Measurements from ENCODE around the gene HCLS1. TPM values are rescaled to one million over a fixed set of nuclear protein-coding genes. Genes with fewer than 3 reads are reported as not detected.

HCLS1 gene
- total and polyA plus RNA-seq, 2 of the 8 experiments (the other 6 are each of a cell fraction or from before 2014, with no cell fraction given), result 0.53 to 1.3 TPM

DNA sequence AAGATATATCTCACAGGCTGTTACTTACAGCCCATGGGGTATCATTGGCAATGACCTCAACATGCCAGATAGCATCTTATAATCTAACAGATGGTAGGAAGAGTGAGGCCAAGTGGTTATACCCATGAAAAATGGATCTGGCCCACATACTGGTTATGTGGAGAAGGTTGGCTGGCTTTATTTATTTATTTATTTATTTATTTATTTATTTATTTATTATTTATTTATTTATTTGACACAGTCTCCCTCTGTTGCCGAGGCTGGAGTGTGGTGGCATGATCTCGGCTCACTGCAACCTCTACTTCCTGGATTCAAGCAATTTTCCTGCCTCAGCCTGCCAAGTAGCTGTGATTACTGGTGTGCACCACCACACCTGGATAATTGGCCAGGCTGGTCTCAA lies 55.9 kb downstream of the HCLS1 start:
- Histone ChIP-seq H3K27me3 (replicated peaks in 1 of 4; ENCODE audit: control insufficient read depth in 3 of 4, extremely low read depth in 1 of 4, insufficient read depth in 3 of 4, low read length in 3 of 4) (no peaks in the 10 kb centered on the region), H3K9me3 (ENCODE audit: insufficient read depth in 2 of 2, low read depth in 1 of 2, low read length in 1 of 2) (no peaks in the 10 kb centered on the region), H4K5ac (ENCODE audit: insufficient read length, low read depth, low read length) (no peak overlapping the region), H4K20me1 (replicated peaks in 1 of 2; ENCODE audit: control insufficient read depth in 1 of 2, insufficient read depth in 2 of 2, low read length in 2 of 2) (no peaks in the 10 kb centered on the region), H2BK5ac (ENCODE audit: low read depth, low read length) (no peak overlapping the region), H2BK15ac (ENCODE audit: low read length) (no peak overlapping the region), H3K56ac (replicated peaks; ENCODE audit: insufficient read length, low read depth, low read length) (no peak overlapping the region), H3K4me1 (replicated peaks in 1 of 4; ENCODE audit: control insufficient read depth in 3 of 4, insufficient read depth in 4 of 4, low read length in 3 of 4) (peaks cover 3 to 11% (median 8%) of the 10 kb centered on the region in 4 experiments; a peak in 4 of 7 replicates), H2BK120ac (replicated peaks; ENCODE audit: low read depth, low read length) (no peak overlapping the region), H3K4me3 (ENCODE audit: extremely low read depth in 1 of 4, insufficient read depth in 2 of 4, low read depth in 3 of 4, low read length in 4 of 4) (no peak overlapping the region), H3K4me2 (ENCODE audit: insufficient read depth in 1 of 2, low read depth in 2 of 2, low read length in 2 of 2) (no peak overlapping the region), H3K18ac (ENCODE audit: extremely low read depth, low read length) (no peak overlapping the region), H4K91ac (replicated peaks; ENCODE audit: insufficient read length, low read length) (no peak overlapping the region), H2BK20ac (ENCODE audit: low read length) (no peak overlapping the region), H3K9ac (replicated peaks in 1 of 4; ENCODE audit: extremely low read depth in 1 of 4, low read depth in 3 of 4, low read length in 3 of 4) (no peak overlapping the region), H3K4ac (replicated peaks; ENCODE audit: insufficient read length, low read depth, low read length) (no peak overlapping the region), H4K8ac (ENCODE audit: extremely low read depth, insufficient read depth, low read length) (no peak overlapping the region), H2BK12ac (ENCODE audit: low read depth, low read length) (no peak overlapping the region), H3K14ac (ENCODE audit: insufficient read length) (no peak overlapping the region), H3K79me2 (ENCODE audit: control insufficient read depth in 1 of 2, insufficient read depth in 2 of 2, low read length in 2 of 2) (no peaks in the 10 kb centered on the region), H3K27ac (ENCODE audit: low read depth, low read length) (no peak overlapping the region), H3K36me3 (ENCODE audit: control insufficient read depth in 2 of 4, insufficient read depth in 4 of 4, low read length in 3 of 4) (no peaks in the 10 kb centered on the region), H3K23me2 (ENCODE audit: low read depth, low read length) (no peaks in the 10 kb centered on the region), H3K79me1 (ENCODE audit: low read depth, low read length) (no peaks in the 10 kb centered on the region), H2AFZ (ENCODE audit: low read length) (no peak overlapping the region), H2AK5ac (ENCODE audit: low read depth, low read length) (no peak overlapping the region), H3K23ac (ENCODE audit: insufficient read length) (no peak overlapping the region)
- FAIRE-seq (no peak), DNase-seq (ENCODE audit: low read depth in 1 of 2, low spot score in 2 of 2) (no peak)
- 76% methylated on average over 2 of the region's 2 CpGs; no CpG with 5 or more reads in 1 of the 2 experiments for WGBS, 2 experiments (ENCODE audit: extremely low coverage in 1 of 2, insufficient coverage in 1 of 2, insufficient read length in 1 of 2, insufficient replicate concordance in 2 of 2, low coverage in 1 of 2, low lambda C conversion rate in 2 of 2, missing lambda C conversion rate in 1 of 2)
- ChIA-PET POLR2A (ENCODE audit: partially characterized antibody) (interaction anchor here (0.7 kb wide), 1 partner anchor 10 kb away, joined by 3 read pairs; no protein-coding TSS in a partner anchor), CTCF (ENCODE audit: partially characterized antibody) (interaction anchor here (0.7 to 2.6 kb wide), 3 partner anchors 9 to 54 kb away, joined by 3 to 10 read pairs (median 3); no protein-coding TSS in a partner anchor)
- TF ChIP-seq, protein P1, sequence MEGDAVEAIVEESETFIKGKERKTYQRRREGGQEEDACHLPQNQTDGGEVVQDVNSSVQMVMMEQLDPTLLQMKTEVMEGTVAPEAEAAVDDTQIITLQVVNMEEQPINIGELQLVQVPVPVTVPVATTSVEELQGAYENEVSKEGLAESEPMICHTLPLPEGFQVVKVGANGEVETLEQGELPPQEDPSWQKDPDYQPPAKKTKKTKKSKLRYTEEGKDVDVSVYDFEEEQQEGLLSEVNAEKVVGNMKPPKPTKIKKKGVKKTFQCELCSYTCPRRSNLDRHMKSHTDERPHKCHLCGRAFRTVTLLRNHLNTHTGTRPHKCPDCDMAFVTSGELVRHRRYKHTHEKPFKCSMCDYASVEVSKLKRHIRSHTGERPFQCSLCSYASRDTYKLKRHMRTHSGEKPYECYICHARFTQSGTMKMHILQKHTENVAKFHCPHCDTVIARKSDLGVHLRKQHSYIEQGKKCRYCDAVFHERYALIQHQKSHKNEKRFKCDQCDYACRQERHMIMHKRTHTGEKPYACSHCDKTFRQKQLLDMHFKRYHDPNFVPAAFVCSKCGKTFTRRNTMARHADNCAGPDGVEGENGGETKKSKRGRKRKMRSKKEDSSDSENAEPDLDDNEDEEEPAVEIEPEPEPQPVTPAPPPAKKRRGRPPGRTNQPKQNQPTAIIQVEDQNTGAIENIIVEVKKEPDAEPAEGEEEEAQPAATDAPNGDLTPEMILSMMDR (IDR thresholded peaks at IDR 0.05; ENCODE audit: control extremely low read depth in 1 of 3, insufficient read depth in 1 of 3, low read depth in 1 of 3, low read length in 3 of 3), result no peak
